Measurements from ENCODE around the gene ADGRA1.

Gene ADGRA1

GRCh38 chr10:133082685-133083421 is 4.9 kb upstream of the ADGRA1 start:
- Histone ChIP-seq H3K18ac (ENCODE audit: low read length) (no peak overlapping the region), H2BK12ac (ENCODE audit: low read length) (no peak overlapping the region), H2BK120ac (ENCODE audit: insufficient read depth, low read length, poor library complexity) (no peak overlapping the region), H3K9ac (ENCODE audit: low read length) (no peak overlapping the region), H3K79me2 (ENCODE audit: control insufficient read depth, insufficient read depth, low read length, poor library complexity) (no peaks in the 10 kb centered on the region), H3K27ac (ENCODE audit: low read depth, low read length) (no peak overlapping the region), H4K91ac (ENCODE audit: low read depth, low read length) (no peak overlapping the region), H3K4me2 (ENCODE audit: low read length) (no peak overlapping the region), H3K14ac (ENCODE audit: low read length) (no peak overlapping the region), H3K79me1 (ENCODE audit: low read length) (no peaks in the 10 kb centered on the region), H3K23ac (ENCODE audit: low read length) (no peak overlapping the region), H2AK5ac (ENCODE audit: low read length) (no peak overlapping the region), H3K36me3 (ENCODE audit: control insufficient read depth in 1 of 2, insufficient read depth in 2 of 2, low read length in 2 of 2) (no peaks in the 10 kb centered on the region), H4K12ac (ENCODE audit: low read depth, low read length) (no peak overlapping the region), H2BK5ac (ENCODE audit: low read depth, low read length, poor library complexity) (no peak overlapping the region), H3K9me3 (ENCODE audit: insufficient read depth, low read depth, low read length) (peaks cover 3% of the 10 kb centered on the region), H3K4me1 (ENCODE audit: control insufficient read depth in 1 of 2, insufficient read depth in 2 of 2, low read length in 2 of 2) (no peaks in the 10 kb centered on the region), H3K4ac (ENCODE audit: low read depth, low read length) (no peak overlapping the region), H3K27me3 (ENCODE audit: insufficient read depth, low read length) (peaks cover 18% of the 10 kb centered on the region), H3K4me3 (ENCODE audit: low read depth, low read length) (no peak overlapping the region), H4K8ac (ENCODE audit: low read depth, low read length) (no peak overlapping the region), H2AFZ (ENCODE audit: insufficient read depth, low read length, poor library complexity) (no peak overlapping the region)
- no peak for DNase-seq
- no CpG with 5 or more reads among the region's 43 CpGs for WGBS (ENCODE audit: extremely low coverage, insufficient coverage, insufficient read length)

- H2AK5ac ChIP-seq (ENCODE audit: low read length), result no peak overlapping the region
- H4K12ac ChIP-seq (ENCODE audit: low read depth, low read length), result no peak overlapping the region
- H3K4me2 ChIP-seq (ENCODE audit: low read length), result no peak overlapping the region
- no peak overlapping the region for H3K18ac ChIP-seq (ENCODE audit: low read length)
- no peak for DNase-seq
- H2AFZ ChIP-seq (ENCODE audit: insufficient read depth, low read length, poor library complexity), result no peak overlapping the region
- peaks cover 3% of the 10 kb centered on the region for H3K9me3 ChIP-seq (ENCODE audit: insufficient read depth, low read depth, low read length)
- no peak overlapping the region for H3K14ac ChIP-seq (ENCODE audit: low read length)
- no peaks in the 10 kb centered on the region for H3K79me1 ChIP-seq (ENCODE audit: low read length)
- peaks cover 25% of the 10 kb centered on the region for H3K27me3 ChIP-seq (ENCODE audit: insufficient read depth, low read length)
- no CpG with 5 or more reads among the region's 30 CpGs for WGBS (ENCODE audit: extremely low coverage, insufficient coverage, insufficient read length)
- H2BK5ac ChIP-seq (ENCODE audit: low read depth, low read length, poor library complexity), result no peak overlapping the region
- H3K4me3 ChIP-seq (ENCODE audit: low read depth, low read length), result no peak overlapping the region
- H3K4me1 ChIP-seq (ENCODE audit: control insufficient read depth in 1 of 2, insufficient read depth in 2 of 2, low read length in 2 of 2), result no peaks in the 10 kb centered on the region
- no peak overlapping the region for H3K27ac ChIP-seq (ENCODE audit: low read depth, low read length)
- no peaks in the 10 kb centered on the region for H3K36me3 ChIP-seq (ENCODE audit: control insufficient read depth in 1 of 2, insufficient read depth in 2 of 2, low read length in 2 of 2)
- no peak overlapping the region for H3K4ac ChIP-seq (ENCODE audit: low read depth, low read length)
- H4K91ac ChIP-seq (ENCODE audit: low read depth, low read length), result no peak overlapping the region
- H4K8ac ChIP-seq (ENCODE audit: low read depth, low read length), result no peak overlapping the region
- no peak overlapping the region for H2BK120ac ChIP-seq (ENCODE audit: insufficient read depth, low read length, poor library complexity)
- H2BK12ac ChIP-seq (ENCODE audit: low read length), result no peak overlapping the region
- no peak overlapping the region for H3K23ac ChIP-seq (ENCODE audit: low read length)
- no peak overlapping the region for H3K9ac ChIP-seq (ENCODE audit: low read length)
- no peaks in the 10 kb centered on the region for H3K79me2 ChIP-seq (ENCODE audit: control insufficient read depth, insufficient read depth, low read length, poor library complexity)
Measured at GRCh38 chr10:133083422-133084100, 4.2 kb upstream of the ADGRA1 start.

- Histone ChIP-seq H3K9me3 (ENCODE audit: insufficient read depth, low read depth, low read length) (peaks cover 3% of the 10 kb centered on the region), H3K27me3 (ENCODE audit: insufficient read depth, low read length) (peaks cover 35% of the 10 kb centered on the region), H4K12ac (ENCODE audit: low read depth, low read length) (no peak overlapping the region), H4K8ac (ENCODE audit: low read depth, low read length) (no peak overlapping the region), H2AK5ac (ENCODE audit: low read length) (no peak overlapping the region), H3K4me1 (ENCODE audit: control insufficient read depth in 1 of 2, insufficient read depth in 2 of 2, low read length in 2 of 2) (no peaks in the 10 kb centered on the region), H3K79me1 (ENCODE audit: low read length) (no peaks in the 10 kb centered on the region), H3K27ac (ENCODE audit: low read depth, low read length) (no peak overlapping the region), H3K23ac (ENCODE audit: low read length) (no peak overlapping the region), H3K14ac (ENCODE audit: low read length) (no peak overlapping the region), H2BK120ac (ENCODE audit: insufficient read depth, low read length, poor library complexity) (no peak overlapping the region), H2AFZ (ENCODE audit: insufficient read depth, low read length, poor library complexity) (no peak overlapping the region), H2BK12ac (ENCODE audit: low read length) (no peak overlapping the region), H3K4me2 (ENCODE audit: low read length) (no peak overlapping the region), H3K4me3 (ENCODE audit: low read depth, low read length) (no peak overlapping the region), H3K79me2 (ENCODE audit: control insufficient read depth, insufficient read depth, low read length, poor library complexity) (no peaks in the 10 kb centered on the region), H3K9ac (ENCODE audit: low read length) (no peak overlapping the region), H3K36me3 (ENCODE audit: control insufficient read depth in 1 of 2, insufficient read depth in 2 of 2, low read length in 2 of 2) (no peaks in the 10 kb centered on the region), H4K91ac (ENCODE audit: low read depth, low read length) (no peak overlapping the region), H2BK5ac (ENCODE audit: low read depth, low read length, poor library complexity) (no peak overlapping the region), H3K4ac (ENCODE audit: low read depth, low read length) (no peak overlapping the region), H3K18ac (ENCODE audit: low read length) (no peak overlapping the region)
- no peak for DNase-seq
- no CpG with 5 or more reads among the region's 17 CpGs for WGBS (ENCODE audit: extremely low coverage, insufficient coverage, insufficient read length)
Measured at GRCh38 chr10:133084491-133084890, 3.2 kb upstream of the ADGRA1 start.

- Histone ChIP-seq H4K8ac (ENCODE audit: low read depth, low read length) (no peak overlapping the region), H3K14ac (ENCODE audit: low read length) (no peak overlapping the region), H2BK5ac (ENCODE audit: low read depth, low read length, poor library complexity) (no peak overlapping the region), H3K79me2 (ENCODE audit: control insufficient read depth, insufficient read depth, low read length, poor library complexity) (no peaks in the 10 kb centered on the region), H2AK5ac (ENCODE audit: low read length) (no peak overlapping the region), H3K9me3 (ENCODE audit: insufficient read depth, low read depth, low read length) (peaks cover 3% of the 10 kb centered on the region), H3K4me2 (ENCODE audit: low read length) (no peak overlapping the region), H3K79me1 (ENCODE audit: low read length) (no peaks in the 10 kb centered on the region), H3K23ac (ENCODE audit: low read length) (no peak overlapping the region), H3K36me3 (ENCODE audit: control insufficient read depth in 1 of 2, insufficient read depth in 2 of 2, low read length in 2 of 2) (no peaks in the 10 kb centered on the region), H2BK12ac (ENCODE audit: low read length) (no peak overlapping the region), H2BK120ac (ENCODE audit: insufficient read depth, low read length, poor library complexity) (no peak overlapping the region), H3K4me3 (ENCODE audit: low read depth, low read length) (no peak overlapping the region), H4K91ac (ENCODE audit: low read depth, low read length) (no peak overlapping the region), H4K12ac (ENCODE audit: low read depth, low read length) (no peak overlapping the region), H3K9ac (ENCODE audit: low read length) (no peak overlapping the region), H3K27ac (ENCODE audit: low read depth, low read length) (no peak overlapping the region), H3K4ac (ENCODE audit: low read depth, low read length) (no peak overlapping the region), H2AFZ (ENCODE audit: insufficient read depth, low read length, poor library complexity) (no peak overlapping the region), H3K18ac (ENCODE audit: low read length) (no peak overlapping the region), H3K4me1 (ENCODE audit: control insufficient read depth in 1 of 2, insufficient read depth in 2 of 2, low read length in 2 of 2) (no peaks in the 10 kb centered on the region), H3K27me3 (ENCODE audit: insufficient read depth, low read length) (peaks cover 41% of the 10 kb centered on the region)
- no CpG with 5 or more reads among the region's 32 CpGs for WGBS (ENCODE audit: extremely low coverage, insufficient coverage, insufficient read length)
- no peak for DNase-seq
Measured at GRCh38 chr10:133085251-133086125, 2.2 kb upstream of the ADGRA1 start.

All from trophoblast cell (in vitro differentiated cells and primary cell).